Measurements from ENCODE around the gene BAX. TPM values are rescaled to one million over a fixed set of nuclear protein-coding genes. Genes with fewer than 3 reads are reported as not detected.
"Not testable (repeated sequence)": the region's sequence is repeated elsewhere in the genome, so short reads cannot be mapped to it uniquely, and the experiment has no call there.

Gene BAX
- total and polyA plus RNA-seq, 2 donors (not counting 1 experiment from before 2014, with no cell fraction given) = 95.3 to 109 TPM

GRCh38 chr19:48918071-48918470 lies 36.6 kb upstream of the BAX start:
- intact Hi-C loops (cut with micrococcal nuclease) = no loop called here
- ChIA-PET POLR2A (interaction anchor here (0.7 kb wide), 1 partner anchor 10 kb away, joined by 4 read pairs; no protein-coding TSS in a partner anchor), CTCF (interaction anchor here (1.2 kb wide), 1 partner anchor 18 kb away, joined by 3 read pairs; the partner anchor contains the start of gene NUCB1)
- H3K27me3 ChIP-seq (replicated peaks in 1 of 4; ENCODE audit: control extremely low read depth in 1 of 4, control insufficient read depth in 3 of 4, insufficient read depth in 4 of 4, low read length in 3 of 4) = no peaks in the 10 kb centered on the region
- H3K9me3 Mint-ChIP-seq (ENCODE audit: insufficient read depth) = no peaks in the 10 kb centered on the region
- DNase-seq (no peak), ATAC-seq (ENCODE audit: low read depth) (no peak)
- no peak overlapping the region for H3K4me3 Mint-ChIP-seq
- peaks cover 0 to 3% (median 0%) of the 10 kb centered on the region in 3 donors for H3K9me3 ChIP-seq (ENCODE audit: control extremely low read depth in 1 of 3, control insufficient read depth in 2 of 3, insufficient read depth in 1 of 3, low read length in 2 of 3)
- peaks cover 5 to 6% of the 10 kb centered on the region in 2 donors for H3K4me1 ChIP-seq (ENCODE audit: control insufficient read depth in 2 of 2, insufficient read depth in 2 of 2, low read length in 2 of 2)
- H3K27me3 Mint-ChIP-seq = no peaks in the 10 kb centered on the region
- H3K9ac ChIP-seq (ENCODE audit: low read length) = no peak overlapping the region
- H3K79me2 ChIP-seq (ENCODE audit: control insufficient read depth, insufficient read depth, low read length) = no peaks in the 10 kb centered on the region
- H3K27ac Mint-ChIP-seq = peak overlapping the region; percentile 37
- H3K27ac ChIP-seq (ENCODE audit: low read length in 2 of 2) = peak overlapping the region in 1 of 2 donors; percentile 26
- H3K36me3 ChIP-seq (replicated peaks in 1 of 2; ENCODE audit: control extremely low read depth in 1 of 2, control insufficient read depth in 1 of 2, extremely low read depth in 1 of 2, insufficient read depth in 2 of 2, low read length in 1 of 2) = peaks cover 0 to 47% of the 10 kb centered on the region in 2 experiments
- H4K20me1 ChIP-seq (ENCODE audit: control insufficient read depth, insufficient read depth, low read length, poor library complexity, severe bottlenecking) = no peaks in the 10 kb centered on the region
- H3K4me2 ChIP-seq (replicated peaks; ENCODE audit: low read depth, low read length, poor library complexity, severe bottlenecking) = no peak overlapping the region
- H3K4me1 Mint-ChIP-seq = peaks cover 11% of the 10 kb centered on the region
- no peak for TF ChIP-seq EZH2 (IDR thresholded peaks at IDR 0.05; ENCODE audit: borderline replicate concordance, insufficient read depth, low read depth, low read length, poor library complexity, severe bottlenecking)
- TF ChIP-seq, protein P1, sequence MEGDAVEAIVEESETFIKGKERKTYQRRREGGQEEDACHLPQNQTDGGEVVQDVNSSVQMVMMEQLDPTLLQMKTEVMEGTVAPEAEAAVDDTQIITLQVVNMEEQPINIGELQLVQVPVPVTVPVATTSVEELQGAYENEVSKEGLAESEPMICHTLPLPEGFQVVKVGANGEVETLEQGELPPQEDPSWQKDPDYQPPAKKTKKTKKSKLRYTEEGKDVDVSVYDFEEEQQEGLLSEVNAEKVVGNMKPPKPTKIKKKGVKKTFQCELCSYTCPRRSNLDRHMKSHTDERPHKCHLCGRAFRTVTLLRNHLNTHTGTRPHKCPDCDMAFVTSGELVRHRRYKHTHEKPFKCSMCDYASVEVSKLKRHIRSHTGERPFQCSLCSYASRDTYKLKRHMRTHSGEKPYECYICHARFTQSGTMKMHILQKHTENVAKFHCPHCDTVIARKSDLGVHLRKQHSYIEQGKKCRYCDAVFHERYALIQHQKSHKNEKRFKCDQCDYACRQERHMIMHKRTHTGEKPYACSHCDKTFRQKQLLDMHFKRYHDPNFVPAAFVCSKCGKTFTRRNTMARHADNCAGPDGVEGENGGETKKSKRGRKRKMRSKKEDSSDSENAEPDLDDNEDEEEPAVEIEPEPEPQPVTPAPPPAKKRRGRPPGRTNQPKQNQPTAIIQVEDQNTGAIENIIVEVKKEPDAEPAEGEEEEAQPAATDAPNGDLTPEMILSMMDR (IDR thresholded peaks at IDR 0.05) = no peak
- no peak overlapping the region for H2AFZ ChIP-seq (ENCODE audit: insufficient read depth, low read depth, low read length, poor library complexity, severe bottlenecking)
- H3K4me3 ChIP-seq (ENCODE audit: control extremely low read depth in 1 of 5, extremely low read depth in 1 of 5, insufficient read depth in 1 of 5, low read depth in 2 of 5, low read length in 4 of 5) = no peak overlapping the region
- WGBS (ENCODE audit: insufficient coverage) = 43% methylated on average over 5 of the region's 6 CpGs

- no peak overlapping the region for H3K27ac Mint-ChIP-seq
- H3K9ac ChIP-seq (ENCODE audit: low read length) = no peak overlapping the region
- no peak overlapping the region for H3K4me3 Mint-ChIP-seq
- TF ChIP-seq, protein P1 (IDR thresholded peaks at IDR 0.05) = no peak
- TF ChIP-seq EZH2 (IDR thresholded peaks at IDR 0.05; ENCODE audit: borderline replicate concordance, insufficient read depth, low read depth, low read length, poor library complexity, severe bottlenecking) = no peak
- peaks cover 5 to 6% of the 10 kb centered on the region in 2 donors for H3K4me1 ChIP-seq (ENCODE audit: control insufficient read depth in 2 of 2, insufficient read depth in 2 of 2, low read length in 2 of 2)
- H3K36me3 ChIP-seq (replicated peaks in 1 of 2; ENCODE audit: control extremely low read depth in 1 of 2, control insufficient read depth in 1 of 2, extremely low read depth in 1 of 2, insufficient read depth in 2 of 2, low read length in 1 of 2) = peaks cover 0 to 41% of the 10 kb centered on the region in 2 experiments
- 86% methylated on average over 9 of the region's 18 CpGs for WGBS (ENCODE audit: insufficient coverage)
- POLR2A ChIA-PET = interaction anchor here (0.6 kb wide), 1 partner anchor 43 kb away, joined by 3 read pairs; no protein-coding TSS in a partner anchor
- no peak overlapping the region for H3K4me2 ChIP-seq (replicated peaks; ENCODE audit: low read depth, low read length, poor library complexity, severe bottlenecking)
- no peaks in the 10 kb centered on the region for H3K9me3 Mint-ChIP-seq (ENCODE audit: insufficient read depth)
- ATAC-seq (ENCODE audit: low read depth) (no peak), DNase-seq (no peak)
- peaks cover 11% of the 10 kb centered on the region for H3K4me1 Mint-ChIP-seq
- H3K4me3 ChIP-seq (ENCODE audit: control extremely low read depth in 1 of 5, extremely low read depth in 1 of 5, insufficient read depth in 1 of 5, low read depth in 2 of 5, low read length in 4 of 5) = no peak overlapping the region
- no peaks in the 10 kb centered on the region for H3K27me3 ChIP-seq (replicated peaks in 1 of 4; ENCODE audit: control extremely low read depth in 1 of 4, control insufficient read depth in 3 of 4, insufficient read depth in 4 of 4, low read length in 3 of 4)
- no peaks in the 10 kb centered on the region for H3K79me2 ChIP-seq (ENCODE audit: control insufficient read depth, insufficient read depth, low read length)
- H3K27me3 Mint-ChIP-seq = no peaks in the 10 kb centered on the region
- no peak overlapping the region for H3K27ac ChIP-seq (ENCODE audit: low read length in 2 of 2)
- H4K20me1 ChIP-seq (ENCODE audit: control insufficient read depth, insufficient read depth, low read length, poor library complexity, severe bottlenecking) = no peaks in the 10 kb centered on the region
- H3K9me3 ChIP-seq (ENCODE audit: control extremely low read depth in 1 of 3, control insufficient read depth in 2 of 3, insufficient read depth in 1 of 3, low read length in 2 of 3) = no peaks in the 10 kb centered on the region
- intact Hi-C loops (cut with micrococcal nuclease) = no loop called here
- CTCF ChIA-PET = no interaction called here
- H2AFZ ChIP-seq (ENCODE audit: insufficient read depth, low read depth, low read length, poor library complexity, severe bottlenecking) = no peak overlapping the region
Observed at GRCh38 chr19:48918801-48919247, 35.9 kb upstream of the BAX start.

- POLR2A ChIA-PET; H3K4me3 ChIP-seq (ENCODE audit: control extremely low read depth in 1 of 5, extremely low read depth in 1 of 5, insufficient read depth in 1 of 5, low read depth in 2 of 5, low read length in 4 of 5); H3K27ac Mint-ChIP-seq; H3K4me1 ChIP-seq (ENCODE audit: control insufficient read depth in 2 of 2, insufficient read depth in 2 of 2, low read length in 2 of 2); H4K20me1 ChIP-seq (ENCODE audit: control insufficient read depth, insufficient read depth, low read length, poor library complexity, severe bottlenecking); H3K79me2 ChIP-seq (ENCODE audit: control insufficient read depth, insufficient read depth, low read length); intact Hi-C loops (cut with micrococcal nuclease); ATAC-seq (ENCODE audit: low read depth); H2AFZ ChIP-seq (ENCODE audit: insufficient read depth, low read depth, low read length, poor library complexity, severe bottlenecking); H3K4me2 ChIP-seq (replicated peaks; ENCODE audit: low read depth, low read length, poor library complexity, severe bottlenecking); H3K9ac ChIP-seq (ENCODE audit: low read length); H3K27me3 ChIP-seq (replicated peaks in 1 of 4; ENCODE audit: control extremely low read depth in 1 of 4, control insufficient read depth in 3 of 4, insufficient read depth in 4 of 4, low read length in 3 of 4); H3K9me3 ChIP-seq (ENCODE audit: control extremely low read depth in 1 of 3, control insufficient read depth in 2 of 3, insufficient read depth in 1 of 3, low read length in 2 of 3); H3K27me3 Mint-ChIP-seq; H3K27ac ChIP-seq (ENCODE audit: low read length in 2 of 2); H3K9me3 Mint-ChIP-seq (ENCODE audit: insufficient read depth); H3K4me3 Mint-ChIP-seq; DNase-seq: not testable (repeated sequence)
- CTCF ChIA-PET = interaction anchor here (0.8 kb wide), 1 partner anchor 77 kb away, joined by 4 read pairs; no protein-coding TSS in a partner anchor
- peaks cover 0 to 39% of the 10 kb centered on the region in 2 experiments for H3K36me3 ChIP-seq (replicated peaks in 1 of 2; ENCODE audit: control extremely low read depth in 1 of 2, control insufficient read depth in 1 of 2, extremely low read depth in 1 of 2, insufficient read depth in 2 of 2, low read length in 1 of 2)
- H3K4me1 Mint-ChIP-seq = peaks cover 11% of the 10 kb centered on the region
- no CpG with 5 or more reads among the region's 8 CpGs for WGBS (ENCODE audit: insufficient coverage)
Observed at GRCh38 chr19:48919271-48919670, 35.4 kb upstream of the BAX start.
